GM13976 (cell line): Measurements from ENCODE around the gene GLCE.

Experiments used
- DNase-seq: peaks from one replicate; pipeline ENCODE4 v3.0.0; 2012; ENCODE audit warnings: low spot score
- CTCF ChIP-seq: IDR thresholded peaks from 2 replicates; pipeline ENCODE4 v1.5.1; 2012; ENCODE audit warnings: borderline replicate concordance, mild to moderate bottlenecking; ENCODE audit not compliant: insufficient read depth; ENCODE audit errors: extremely low read depth, missing control alignments, control extremely low read depth
- in situ Hi-C: fragments of 300-500 bp; cut with MboI; formaldehyde crosslinking; loops from one replicate; pipeline ENCODE4 v1.12.0; 2022; ENCODE audit warnings: low sequenced_read_pairs, mixed read lengths, inconsistent platforms; ENCODE audit not compliant: unreplicated experiment

Gene GLCE

GRCh38 chr15:69143756-69144436 lies 16.5 kb upstream of the GLCE start:
- in situ Hi-C loops, result no loop called here
- DNase-seq, result no peak
- TF ChIP-seq CTCF, result no peak

- in situ Hi-C loops, result no loop called here
- DNase-seq, result no peak
- no peak for TF ChIP-seq CTCF
Observed at GRCh38 chr15:69144530-69144929, 15.9 kb upstream of the GLCE start.

- no peak for TF ChIP-seq CTCF
- no peak for DNase-seq
- in situ Hi-C loops, result no loop called here
Observed at GRCh38 chr15:69145149-69145693, 15.2 kb upstream of the GLCE start.

- no peak for DNase-seq
- in situ Hi-C loops, result no loop called here
- TF ChIP-seq CTCF, result no peak
Observed at GRCh38 chr15:69145694-69146492, 14.5 kb upstream of the GLCE start.

GRCh38 chr15:69146724-69147435 lies 13.6 kb upstream of the GLCE start:
- DNase-seq, result no peak
- in situ Hi-C loops, result no loop called here
- TF ChIP-seq CTCF, result no peak

GRCh38 chr15:69148465-69148864 lies 12.0 kb upstream of the GLCE start:
- DNase-seq, result no peak
- in situ Hi-C loops, result no loop called here
- no peak for TF ChIP-seq CTCF
